GM23338 (cell line): ENCODE results near the gene ADCY3. TPM values are rescaled to one million over a fixed set of nuclear protein-coding genes. Genes with fewer than 3 reads are reported as not detected.

Experiments used
- CTCF ChIP-seq, 2 experiments: fragments of 200-600 bp in 1 of 2; sonication (generic) in 1 of 2; conservative IDR thresholded peaks; 2 replicates each; pipeline versions ENCODE4 v1.5.1 to v1.6.1; 2016 to 2017; ENCODE audit warnings: antibody characterized with exemption in 2 of 2, low read depth in 2 of 2, mild to moderate bottlenecking in 2 of 2, moderate library complexity in 1 of 2
- NANOG ChIP-seq: IDR thresholded peaks from 2 replicates; pipeline ENCODE4 v1.6.1; 2016; ENCODE audit warnings: antibody characterized with exemption, borderline replicate concordance
- REST ChIP-seq: IDR thresholded peaks from one replicate; pipeline ENCODE4 v1.6.1; 2018; ENCODE audit warnings: antibody characterized with exemption; ENCODE audit not compliant: unreplicated experiment
- STAT1 ChIP-seq: IDR thresholded peaks from one replicate; pipeline ENCODE4 v1.6.1; 2016; ENCODE audit warnings: antibody characterized with exemption; ENCODE audit not compliant: unreplicated experiment
- ZNF462 ChIP-seq: fragments of 250-450 bp; sonication (Bioruptor Pico); IDR thresholded peaks from 2 replicates; pipeline ENCODE4 v1.5.0; 2020; ENCODE audit warnings: mild to moderate bottlenecking, moderate library complexity
- polyA plus RNA-seq: library from polyadenylated mRNA; unstranded; fragments of >200 nt; fragmentation: Nextera tagmentation; extraction: Ambion mirVana; gene quantifications from 2 replicates; pipeline ENCODE4 v1.2.1, GENCODE V29; 2016
- total RNA-seq: library from RNA; depleted of rRNA; stranded (reverse); fragments of >200 nt; shearing (Covaris generic); gene quantifications from 2 replicates; pipeline ENCODE4 v1.2.3, GENCODE V29; 2014

Gene ADCY3
- total and polyA plus RNA-seq, 2 experiments from 2014 or later = 9.7 to 32.4 TPM

GRCh38 chr2:24915175-24915574 lies 4.9 kb downstream of the ADCY3 start (continued):
- TF ChIP-seq ZNF462 (CRISPR knock-in tag) (no peak), NANOG (no peak), REST (no peak), STAT1 (no peak), CTCF (conservative IDR thresholded peaks at IDR 0.05; ENCODE audit: low read depth in 2 of 2) (no peak)
